Esophagus squamous epithelium (tissue), 5 donors: ENCODE measurements around the gene RECQL. TPM values are rescaled to one million over a fixed set of nuclear protein-coding genes. Genes with fewer than 3 reads are reported as not detected.

Experiments
- DNase-seq: peaks from one replicate; lab custom pipeline; 2025; lab: John Stamatoyannopoulos, UW
- H3K27ac ChIP-seq, 4 donors: fragments of 200-600 bp; sonication (generic); one replicate each; pipeline ENCODE4 v1.5.1; 2016 to 2019; ENCODE audit warnings: mild to moderate bottlenecking in 1 of 4
- H3K27me3 ChIP-seq, 4 donors: fragments of 200-600 bp; sonication (generic); 1 replicate in 3 of 4; 2 replicates in 1 of 4; pipeline versions ENCODE4 v1.5.1 to v1.6.0; 2017 to 2021; ENCODE audit warnings: antibody characterized with exemption in 1 of 4
- H3K36me3 ChIP-seq, 3 donors: fragments of 200-600 bp; sonication (generic); one replicate each; pipeline ENCODE4 v1.5.1; 2016 to 2019
- H3K4me1 ChIP-seq, 3 donors: fragments of 200-600 bp; sonication (generic); one replicate each; pipeline ENCODE4 v1.5.1; 2017 to 2019
- H3K4me3 ChIP-seq, 4 donors: fragments of 200-600 bp; sonication (generic); 1 replicate in 3 of 4; 2 replicates in 1 of 4; pipeline ENCODE4 v1.5.1; 2016 to 2019; ENCODE audit warnings: mild to moderate bottlenecking in 2 of 4, moderate library complexity in 1 of 4
- H3K9me3 ChIP-seq, 3 donors: fragments of 200-600 bp; sonication (generic); one replicate each; pipeline ENCODE4 v1.5.1; 2016 to 2019
- POLR2A ChIP-seq, 4 donors: fragments of 450-650 bp; IDR thresholded peaks; one replicate each; pipeline ENCODE4 v1.6.1; 2017; ENCODE audit warnings: antibody characterized with exemption in 4 of 4, mild to moderate bottlenecking in 4 of 4, moderate library complexity in 3 of 4
- WGBS, 2 donors: methylation state at CpG; one replicate each; pipeline ENCODE4 v1.1.5; 2018; 5-methylcytosine and 5-hydroxymethylcytosine counted together
- intact Hi-C: fragments of 100-400 bp; cut with DNase I; formaldehyde crosslinking; loops from one replicate; pipeline ENCODE4 v1.15.0; 2022
- total RNA-seq, 4 donors: library from RNA; depleted of rRNA; stranded (reverse); fragments of >200 nt; gene quantifications; one replicate each; pipeline ENCODE4 v1.1.0, GENCODE V29; 2016
- TF ChIP-seq, protein P1 (sequence below), 6 experiments: fragments of 450-650 bp in 4 of 6; fragments of 200-600 bp in 2 of 6; sonication (generic) in 2 of 6; IDR thresholded peaks; one replicate each; pipeline ENCODE4 v1.5.1; 2016 to 2019; ENCODE audit warnings: antibody characterized with exemption in 6 of 6, mild to moderate bottlenecking in 4 of 6, moderate library complexity in 4 of 6
- donor health status: DM: yes; HTN: yes; CAD: no.

The RECQL gene
- total RNA-seq, 4 donors from 2014 or later, result 10.0 to 36.5 (median 25.6) TPM

DNA sequence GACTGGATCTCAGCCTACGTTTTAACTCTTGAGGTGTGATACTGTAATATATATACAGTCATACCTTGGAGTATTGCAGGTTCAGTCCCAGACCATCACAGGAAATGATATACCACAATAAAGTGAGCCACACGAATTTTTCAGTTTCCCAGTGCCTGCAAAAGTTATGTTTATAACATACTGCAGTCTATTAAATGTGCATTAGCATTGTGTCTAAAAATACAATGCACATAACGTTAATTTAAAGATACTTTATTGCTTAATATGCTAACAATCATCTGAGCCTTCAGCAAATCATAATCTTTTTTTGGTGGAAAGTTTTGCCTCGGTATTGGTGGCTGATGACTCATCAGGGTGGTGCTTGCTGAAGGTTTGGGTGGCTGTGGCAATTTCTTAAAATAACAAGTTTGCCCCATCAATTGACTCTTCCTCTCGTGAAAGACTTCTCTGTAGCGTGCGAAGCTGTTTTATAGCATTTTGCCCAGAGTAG, 45.1 kb downstream of the RECQL start:
- Histone ChIP-seq H3K4me1 (no peaks in the 10 kb centered on the region), H3K27me3 (no peaks in the 10 kb centered on the region), H3K4me3 (no peak overlapping the region), H3K9me3 (no peaks in the 10 kb centered on the region), H3K36me3 (peaks cover 0 to 94% (median 15%) of the 10 kb centered on the region in 3 donors), H3K27ac (no peak overlapping the region)
- intact Hi-C loops, result no loop called here
- TF ChIP-seq POLR2A (IDR thresholded peaks at IDR 0.05), result no peak
- TF ChIP-seq, protein P1, sequence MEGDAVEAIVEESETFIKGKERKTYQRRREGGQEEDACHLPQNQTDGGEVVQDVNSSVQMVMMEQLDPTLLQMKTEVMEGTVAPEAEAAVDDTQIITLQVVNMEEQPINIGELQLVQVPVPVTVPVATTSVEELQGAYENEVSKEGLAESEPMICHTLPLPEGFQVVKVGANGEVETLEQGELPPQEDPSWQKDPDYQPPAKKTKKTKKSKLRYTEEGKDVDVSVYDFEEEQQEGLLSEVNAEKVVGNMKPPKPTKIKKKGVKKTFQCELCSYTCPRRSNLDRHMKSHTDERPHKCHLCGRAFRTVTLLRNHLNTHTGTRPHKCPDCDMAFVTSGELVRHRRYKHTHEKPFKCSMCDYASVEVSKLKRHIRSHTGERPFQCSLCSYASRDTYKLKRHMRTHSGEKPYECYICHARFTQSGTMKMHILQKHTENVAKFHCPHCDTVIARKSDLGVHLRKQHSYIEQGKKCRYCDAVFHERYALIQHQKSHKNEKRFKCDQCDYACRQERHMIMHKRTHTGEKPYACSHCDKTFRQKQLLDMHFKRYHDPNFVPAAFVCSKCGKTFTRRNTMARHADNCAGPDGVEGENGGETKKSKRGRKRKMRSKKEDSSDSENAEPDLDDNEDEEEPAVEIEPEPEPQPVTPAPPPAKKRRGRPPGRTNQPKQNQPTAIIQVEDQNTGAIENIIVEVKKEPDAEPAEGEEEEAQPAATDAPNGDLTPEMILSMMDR (IDR thresholded peaks at IDR 0.05), result no peak
- WGBS, 2 donors, result 54 to 60% methylated on average over 7 of the region's 7 CpGs
- DNase-seq, result no peak

DNA sequence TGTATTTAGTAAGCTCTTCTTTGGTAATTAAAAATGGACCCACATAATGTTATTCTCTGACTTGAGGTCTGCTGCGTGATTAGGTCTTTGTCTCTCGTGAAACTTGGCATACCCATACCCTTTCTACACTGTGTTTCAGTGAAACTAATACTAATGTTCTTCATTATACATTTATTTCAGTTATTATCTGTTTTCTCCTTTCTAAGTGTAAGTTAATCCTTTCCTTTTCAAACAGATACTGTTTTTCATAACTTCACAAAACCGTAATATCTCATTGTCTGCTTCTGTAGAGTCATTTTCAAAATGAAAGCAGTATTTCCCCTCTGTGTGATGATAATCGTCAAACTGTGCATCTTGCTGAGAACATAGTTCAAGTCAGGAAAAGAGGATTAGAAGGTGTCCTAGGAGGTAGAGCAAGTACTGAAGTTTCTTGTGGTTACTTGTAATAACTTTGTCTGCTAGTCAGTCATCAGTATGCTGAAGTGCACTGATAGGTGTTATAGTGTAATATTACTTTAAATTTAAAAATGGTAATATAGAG, 48.1 kb downstream of the RECQL start:
- WGBS, 2 donors, result 69 to 80% methylated on average over 4 of the region's 4 CpGs
- intact Hi-C loops, result no loop called here
- DNase-seq, result no peak
- Histone ChIP-seq H3K4me1 (no peaks in the 10 kb centered on the region), H3K27ac (no peak overlapping the region), H3K36me3 (peaks cover 0 to 94% (median 15%) of the 10 kb centered on the region in 3 donors), H3K9me3 (no peaks in the 10 kb centered on the region), H3K27me3 (no peaks in the 10 kb centered on the region), H3K4me3 (no peak overlapping the region)
- no peak for TF ChIP-seq POLR2A (IDR thresholded peaks at IDR 0.05)
- TF ChIP-seq, protein P1 (IDR thresholded peaks at IDR 0.05), result no peak

DNA sequence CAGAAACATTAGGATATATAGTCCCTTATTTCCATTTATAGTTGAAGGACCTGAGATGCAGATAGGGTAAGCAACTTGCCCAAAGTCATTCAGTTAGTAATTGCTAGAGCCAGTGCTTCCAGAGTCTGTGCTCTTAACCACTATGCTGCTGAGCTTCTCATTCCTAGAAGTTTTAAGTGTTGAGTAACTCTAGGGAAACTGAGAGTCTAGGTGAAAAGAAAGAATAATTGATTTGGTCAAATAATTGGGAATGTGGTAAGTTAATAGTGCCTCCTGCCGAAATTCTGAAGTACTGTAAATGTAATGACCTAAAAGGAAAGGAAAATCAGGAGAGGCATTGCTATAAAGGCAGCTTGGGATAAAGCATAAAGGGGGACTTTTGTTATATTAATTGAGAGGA, 49.9 kb downstream of the RECQL start:
- no peaks in the 10 kb centered on the region for H3K4me1 ChIP-seq
- 0 to 47% methylated on average over 1 of the region's 1 CpG for WGBS, 2 donors
- peaks cover 0 to 94% (median 4%) of the 10 kb centered on the region in 3 donors for H3K36me3 ChIP-seq
- H3K4me3 ChIP-seq, result no peak overlapping the region
- H3K27ac ChIP-seq, result no peak overlapping the region
- intact Hi-C loops, result no loop called here
- no peaks in the 10 kb centered on the region for H3K27me3 ChIP-seq
- DNase-seq, result no peak
- H3K9me3 ChIP-seq, result no peaks in the 10 kb centered on the region
- TF ChIP-seq, protein P1 (IDR thresholded peaks at IDR 0.05), result no peak
- no peak for TF ChIP-seq POLR2A (IDR thresholded peaks at IDR 0.05)

DNA sequence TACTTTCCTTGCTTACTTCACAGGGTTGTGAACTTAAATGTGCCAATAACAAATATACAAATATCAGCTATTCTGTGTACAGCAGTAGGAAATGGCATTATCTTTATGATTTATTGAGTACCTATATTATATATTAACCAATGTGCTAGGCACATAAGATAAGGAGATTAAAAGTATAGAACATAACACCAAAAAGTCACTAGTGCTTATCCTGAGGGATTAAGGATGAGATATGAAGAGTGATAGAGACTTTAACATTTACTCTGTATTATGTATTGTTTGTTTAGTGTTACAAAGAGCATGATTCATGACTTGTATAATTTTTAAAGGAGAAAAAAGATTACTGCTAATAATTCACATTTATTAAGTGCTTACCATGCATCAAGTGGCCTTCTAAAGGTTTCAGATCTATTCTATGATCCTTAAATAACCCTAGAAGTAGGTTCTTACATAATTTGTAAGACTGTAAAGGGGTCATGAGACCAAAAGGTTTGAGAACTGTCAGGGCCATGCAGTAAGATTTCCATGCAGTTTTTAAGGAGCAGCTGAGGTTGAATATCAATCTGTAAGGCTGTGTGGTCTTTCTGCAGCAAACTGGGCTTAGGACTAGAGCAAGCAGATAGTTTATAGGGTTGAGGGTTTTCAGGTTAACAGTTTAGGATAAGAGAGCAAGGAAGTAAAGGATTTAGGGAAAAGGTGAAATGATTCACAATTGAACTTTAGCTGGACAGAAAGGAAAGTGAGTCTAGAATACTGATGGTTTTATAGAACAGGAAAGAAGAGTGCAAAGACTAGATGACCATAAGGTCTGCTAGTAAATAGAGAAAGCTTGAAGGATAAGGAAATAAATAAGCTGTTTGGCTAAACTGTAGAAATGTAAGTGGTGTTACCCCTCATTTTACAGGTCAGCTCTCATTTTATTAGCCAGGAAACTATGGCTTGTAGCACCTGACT, 57.0 kb downstream of the RECQL start:
- intact Hi-C loops, result no loop called here
- Histone ChIP-seq H3K27me3 (no peaks in the 10 kb centered on the region), H3K4me1 (peaks cover 0 to 9% (median 0%) of the 10 kb centered on the region in 3 donors), H3K9me3 (no peaks in the 10 kb centered on the region), H3K4me3 (no peak overlapping the region), H3K27ac (no peak overlapping the region), H3K36me3 (peaks cover 0 to 86% (median 0%) of the 10 kb centered on the region in 3 donors)
- no peak for DNase-seq
- TF ChIP-seq POLR2A (IDR thresholded peaks at IDR 0.05), result no peak
- TF ChIP-seq, protein P1 (IDR thresholded peaks at IDR 0.05), result no peak

DNA sequence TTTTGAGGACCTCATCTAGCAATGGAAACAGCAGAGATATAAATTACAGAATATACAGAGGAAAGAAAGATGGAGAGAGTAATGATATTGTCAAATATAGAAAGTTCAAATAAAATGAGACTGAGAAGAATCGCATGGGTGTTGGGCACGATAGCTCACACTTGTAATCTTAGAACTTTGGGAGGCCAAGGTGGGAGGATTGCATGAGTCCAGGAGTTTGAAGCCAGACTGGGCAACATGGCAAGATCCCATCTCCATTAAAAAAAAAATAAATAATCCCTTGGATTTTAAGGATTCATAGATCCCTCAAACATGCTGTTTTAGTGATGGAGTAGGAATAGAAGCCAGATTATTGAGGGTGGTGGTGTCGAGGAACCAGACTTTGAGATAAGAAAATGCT, 62.1 kb downstream of the RECQL start:
- H3K27me3 ChIP-seq, result peaks cover 0 to under 1% (median 0%) of the 10 kb centered on the region in 4 donors
- peaks cover 0 to 30% (median 12%) of the 10 kb centered on the region in 3 donors for H3K4me1 ChIP-seq
- no peaks in the 10 kb centered on the region for H3K9me3 ChIP-seq
- no peak for DNase-seq
- WGBS, 2 donors, result 95 to 96% methylated on average over 3 of the region's 3 CpGs
- H3K36me3 ChIP-seq, result peaks cover 0 to 36% (median 0%) of the 10 kb centered on the region in 3 donors
- intact Hi-C loops, result no loop called here
- no peak overlapping the region for H3K4me3 ChIP-seq
- TF ChIP-seq POLR2A (IDR thresholded peaks at IDR 0.05), result no peak
- TF ChIP-seq, protein P1 (IDR thresholded peaks at IDR 0.05), result no peak
- no peak overlapping the region for H3K27ac ChIP-seq
